ENCODE data around the gene MEIS1. TPM values are rescaled to one million over a fixed set of nuclear protein-coding genes. Genes with fewer than 3 reads are reported as not detected.

Gene MEIS1
- total and polyA plus RNA-seq, 8 donors: 4.8 to 172 (median 38.5) TPM

DNA sequence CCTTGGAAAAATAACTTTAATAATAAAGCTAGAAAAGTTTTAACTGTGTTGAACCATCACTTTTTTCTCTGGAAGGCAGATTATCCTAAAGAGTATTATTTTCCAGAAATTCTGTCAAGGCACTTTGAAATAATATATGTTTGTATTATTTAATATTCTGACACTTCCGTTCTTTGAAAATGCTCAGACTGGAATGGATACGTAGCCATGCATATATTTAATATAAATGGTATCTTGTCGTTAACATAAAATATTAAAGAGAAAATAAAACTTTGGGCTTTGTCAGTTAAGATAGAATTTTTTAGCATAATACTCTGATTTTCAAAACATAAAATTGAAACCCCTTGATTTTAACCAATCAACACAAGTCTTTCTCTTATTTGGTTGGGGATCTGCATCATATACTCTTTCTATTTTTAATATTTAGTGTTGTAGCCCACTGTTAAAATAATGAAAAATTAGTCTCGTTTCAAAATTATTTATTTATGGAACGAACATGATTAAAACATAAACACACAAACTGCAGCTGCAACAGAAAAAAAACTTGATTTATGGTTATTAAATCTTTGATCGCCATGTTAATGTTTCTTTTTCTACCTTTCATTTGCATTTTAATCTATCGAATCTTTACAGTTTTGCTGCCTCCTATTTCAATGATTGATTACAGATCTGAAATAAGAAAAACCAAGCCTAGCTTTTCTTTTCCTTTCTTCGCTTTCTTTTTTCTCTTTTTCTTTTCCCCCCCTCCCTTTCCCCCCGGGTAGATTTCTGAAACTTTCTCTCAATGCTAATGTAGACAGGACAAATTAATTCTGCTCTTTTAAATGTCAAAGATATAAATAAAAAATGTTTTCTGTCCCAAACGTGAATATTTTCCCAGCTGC, 145.5 kb downstream of the MEIS1 start:
- peaks cover 7 to 89% (median 81%) of the 10 kb centered on the region in 3 donors for H3K27me3 ChIP-seq
- TF ChIP-seq POLR2A (IDR thresholded peaks at IDR 0.05) (no peak), POLR2AphosphoS5 (IDR thresholded peaks at IDR 0.05) (no peak), EP300 (IDR thresholded peaks at IDR 0.05) (no peak)
- TF ChIP-seq, protein P1, sequence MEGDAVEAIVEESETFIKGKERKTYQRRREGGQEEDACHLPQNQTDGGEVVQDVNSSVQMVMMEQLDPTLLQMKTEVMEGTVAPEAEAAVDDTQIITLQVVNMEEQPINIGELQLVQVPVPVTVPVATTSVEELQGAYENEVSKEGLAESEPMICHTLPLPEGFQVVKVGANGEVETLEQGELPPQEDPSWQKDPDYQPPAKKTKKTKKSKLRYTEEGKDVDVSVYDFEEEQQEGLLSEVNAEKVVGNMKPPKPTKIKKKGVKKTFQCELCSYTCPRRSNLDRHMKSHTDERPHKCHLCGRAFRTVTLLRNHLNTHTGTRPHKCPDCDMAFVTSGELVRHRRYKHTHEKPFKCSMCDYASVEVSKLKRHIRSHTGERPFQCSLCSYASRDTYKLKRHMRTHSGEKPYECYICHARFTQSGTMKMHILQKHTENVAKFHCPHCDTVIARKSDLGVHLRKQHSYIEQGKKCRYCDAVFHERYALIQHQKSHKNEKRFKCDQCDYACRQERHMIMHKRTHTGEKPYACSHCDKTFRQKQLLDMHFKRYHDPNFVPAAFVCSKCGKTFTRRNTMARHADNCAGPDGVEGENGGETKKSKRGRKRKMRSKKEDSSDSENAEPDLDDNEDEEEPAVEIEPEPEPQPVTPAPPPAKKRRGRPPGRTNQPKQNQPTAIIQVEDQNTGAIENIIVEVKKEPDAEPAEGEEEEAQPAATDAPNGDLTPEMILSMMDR (IDR thresholded peaks at IDR 0.05): no peak
- DNase-seq: no peak
- WGBS, 5 donors: 35 to 54% (median 37%) methylated on average over 10 of the region's 10 CpGs
- intact Hi-C loops (cut with DNase I; ENCODE audit: low total_unique reads): no loop called here
- no peaks in the 10 kb centered on the region for H3K9me3 ChIP-seq
- peak overlapping the region in 3 of 4 donors; percentile 10 to 47 (median 40) for H3K4me3 ChIP-seq
- no peaks in the 10 kb centered on the region for H3K36me3 ChIP-seq
- H3K27ac ChIP-seq: peak overlapping the region in 4 of 5 donors; percentile 84 to 94 (median 86)
- H3K4me1 ChIP-seq: peaks cover 21 to 43% (median 37%) of the 10 kb centered on the region in 4 donors

DNA sequence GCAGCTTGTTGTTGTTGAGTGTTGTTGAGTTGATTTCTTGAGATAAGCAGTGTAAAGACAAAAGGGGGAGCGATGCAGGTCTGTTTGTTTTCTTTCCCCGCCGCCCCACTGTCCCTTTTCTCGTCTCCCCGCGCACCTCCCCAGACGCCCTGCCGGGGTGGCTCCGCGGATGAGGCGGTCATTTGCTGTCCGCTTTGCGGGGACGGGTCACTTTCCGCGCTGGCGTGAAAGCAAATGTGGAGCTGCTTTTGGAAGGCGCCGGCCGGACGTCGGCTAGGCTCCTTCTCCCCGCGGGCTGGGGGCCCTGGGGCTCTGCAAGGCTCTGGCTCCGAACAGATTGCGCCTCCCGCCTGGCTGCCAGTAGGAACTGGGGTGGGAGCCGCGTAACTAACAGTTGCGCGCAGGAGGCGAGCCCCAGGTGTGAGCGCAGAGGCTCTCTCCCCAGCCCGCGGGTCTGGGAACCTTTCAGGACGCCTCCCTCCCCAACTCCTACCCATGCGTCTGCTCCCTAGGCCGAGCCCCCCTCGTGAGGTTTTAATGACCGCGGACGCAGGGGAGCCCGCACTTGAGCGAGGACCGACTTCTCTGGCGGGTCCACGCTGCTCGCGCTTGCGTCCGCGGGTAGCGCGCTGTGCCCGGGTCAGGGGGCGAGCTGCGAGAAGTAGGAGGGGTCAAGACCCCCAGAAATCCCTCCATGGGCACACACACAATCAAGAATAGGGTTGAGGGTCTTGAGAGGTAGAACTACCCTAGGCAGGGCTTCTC, 146.6 kb downstream of the MEIS1 start:
- H3K27ac ChIP-seq: peak overlapping the region; percentile 14 to 94 (median 86)
- intact Hi-C loops (cut with DNase I; ENCODE audit: low total_unique reads): no loop called here

DNA sequence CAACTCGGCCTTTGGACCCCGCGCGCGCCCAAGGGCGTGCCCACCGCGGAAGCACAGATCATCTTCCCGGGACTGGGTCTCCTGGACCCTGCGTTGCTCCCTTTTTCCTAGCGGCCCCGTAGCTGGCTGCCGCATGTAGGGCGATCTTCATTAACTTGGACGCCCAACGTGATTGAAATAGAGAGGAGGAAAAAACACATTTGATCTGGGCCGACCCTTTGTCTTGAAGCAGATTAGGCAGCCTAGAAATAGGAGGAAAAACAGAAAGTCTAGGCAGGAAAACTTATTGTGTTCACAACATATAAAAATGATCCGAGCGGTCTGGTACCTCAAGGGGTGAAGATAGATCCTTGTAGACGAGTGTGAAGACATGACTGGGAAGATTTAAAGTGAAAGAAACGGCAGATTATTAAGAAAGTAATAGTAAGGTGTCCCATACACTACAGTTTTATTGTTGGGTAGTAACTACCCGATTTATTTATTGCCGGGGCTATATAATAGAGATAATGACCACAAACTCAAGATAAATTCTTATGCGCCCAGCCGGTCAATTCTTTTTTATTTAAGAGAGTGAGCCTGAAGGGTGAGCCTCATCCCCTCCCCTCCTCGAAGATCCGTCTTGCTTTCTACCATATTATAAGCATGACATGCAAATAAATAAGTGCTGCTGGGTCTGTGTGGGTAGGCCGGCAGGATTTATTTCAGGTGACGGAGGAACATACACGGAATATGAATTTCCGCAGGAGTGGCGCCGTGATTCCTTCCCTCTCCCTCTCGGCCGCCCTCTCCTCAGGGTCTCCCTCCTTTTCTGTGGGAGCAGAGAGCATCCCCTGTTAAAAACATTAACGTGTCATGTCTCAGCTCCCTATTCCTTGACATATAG, 147.4 kb downstream of the MEIS1 start:
- no peaks in the 10 kb centered on the region for H3K9me3 ChIP-seq
- intact Hi-C loops (cut with DNase I; ENCODE audit: low total_unique reads): no loop called here
- H3K36me3 ChIP-seq: no peaks in the 10 kb centered on the region
- H3K27ac ChIP-seq: peak overlapping the region in 4 of 5 donors; percentile 84 to 94 (median 86)
- WGBS, 5 donors: 28 to 38% (median 32%) methylated on average over 31 to 36 of the region's 36 CpGs
- peaks cover 2 to 73% (median 62%) of the 10 kb centered on the region in 3 donors for H3K27me3 ChIP-seq
- DNase-seq: peak in 1 of 2 donors; percentile 63
- peak overlapping the region; percentile 10 to 47 (median 34) for H3K4me3 ChIP-seq
- TF ChIP-seq POLR2A (IDR thresholded peaks at IDR 0.05) (no peak), EP300 (IDR thresholded peaks at IDR 0.05) (no peak), POLR2AphosphoS5 (IDR thresholded peaks at IDR 0.05) (no peak)
- TF ChIP-seq, protein P1 (IDR thresholded peaks at IDR 0.05): no peak
- peaks cover 4 to 23% (median 17%) of the 10 kb centered on the region in 4 donors for H3K4me1 ChIP-seq

More for the DNA sequence above, 146.6 kb downstream of the MEIS1 start:
- H3K9me3 ChIP-seq: no peaks in the 10 kb centered on the region
- H3K27me3 ChIP-seq: peaks cover 2 to 78% (median 70%) of the 10 kb centered on the region in 3 donors
- no peaks in the 10 kb centered on the region for H3K36me3 ChIP-seq
- peak overlapping the region; percentile 10 to 47 (median 34) for H3K4me3 ChIP-seq
- TF ChIP-seq POLR2AphosphoS5 (IDR thresholded peaks at IDR 0.05) (peak in 2 of 3 donors; percentile 3 to 8), EP300 (IDR thresholded peaks at IDR 0.05) (no peak)
- WGBS, 5 donors: 4 to 8% (median 7%) methylated on average over 22 to 57 of the region's 57 CpGs
- DNase-seq: peak in 1 of 2 donors; percentile 79
- H3K4me1 ChIP-seq: peaks cover 11 to 32% (median 25%) of the 10 kb centered on the region in 4 donors

DNA sequence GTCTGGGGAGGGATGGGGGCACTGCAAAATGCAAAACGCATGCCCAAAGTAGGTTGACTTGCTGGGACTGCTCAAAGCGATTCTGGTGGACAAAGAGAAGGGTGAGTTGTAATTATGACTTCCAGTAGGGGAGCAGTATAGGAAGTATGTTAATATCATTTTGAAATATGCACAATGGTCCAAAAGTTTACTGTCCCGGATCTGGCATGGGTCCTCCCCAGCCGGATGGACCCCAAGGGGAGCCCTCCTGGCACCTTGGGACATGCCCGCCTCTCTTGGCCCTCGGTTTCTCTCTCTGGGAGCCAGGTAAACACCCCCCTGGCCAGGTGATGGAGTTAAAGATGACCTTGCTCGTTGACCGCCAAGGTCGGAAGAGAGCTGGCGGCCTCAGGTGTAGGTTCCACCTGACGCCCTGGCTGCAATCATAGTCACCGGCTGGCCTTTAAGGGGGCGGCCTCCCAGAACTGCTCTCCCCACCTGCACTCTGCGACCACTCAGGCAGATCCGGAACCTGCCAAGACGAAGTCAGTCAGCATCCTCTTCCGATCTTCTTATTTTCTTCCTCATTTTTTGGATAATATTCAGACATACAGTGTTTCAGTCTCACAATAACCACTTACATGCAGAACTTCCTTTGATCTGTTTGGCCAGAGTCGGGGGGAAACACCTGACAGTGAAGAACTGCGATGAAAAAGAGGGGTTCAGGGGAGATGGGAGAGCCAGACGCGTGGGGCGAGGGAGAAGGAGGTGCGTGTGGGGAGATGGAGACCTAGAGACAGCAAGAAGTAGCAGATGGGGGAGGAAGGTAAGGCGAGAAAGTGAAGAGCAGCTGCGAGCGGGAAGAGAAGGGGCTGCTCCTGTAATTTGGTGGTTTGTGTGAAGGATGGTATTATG, 148.3 kb downstream of the MEIS1 start:
- Histone ChIP-seq H3K27me3 (peaks cover 0 to 65% (median 53%) of the 10 kb centered on the region in 3 donors), H3K4me3 (peak overlapping the region in 2 of 4 donors; percentile 40 to 47), H3K9me3 (no peaks in the 10 kb centered on the region), H3K4me1 (peaks cover 0 to 15% (median 8%) of the 10 kb centered on the region in 4 donors), H3K36me3 (no peaks in the 10 kb centered on the region), H3K27ac (peak overlapping the region in 4 of 5 donors; percentile 84 to 94 (median 86))
- peak in 1 of 2 donors; percentile 55 for DNase-seq
- intact Hi-C loops (cut with DNase I; ENCODE audit: low total_unique reads): no loop called here
- no peak for TF ChIP-seq EP300 (IDR thresholded peaks at IDR 0.05)
- TF ChIP-seq POLR2A (IDR thresholded peaks at IDR 0.05): no peak
- TF ChIP-seq POLR2AphosphoS5 (IDR thresholded peaks at IDR 0.05): no peak
- TF ChIP-seq, protein P1 (IDR thresholded peaks at IDR 0.05): no peak
- 37 to 65% (median 42%) methylated on average over 26 of the region's 26 CpGs for WGBS, 5 donors

All from stomach (tissue), 9 donors.